ENCODE results near the gene SPAG6.

SPAG6 gene

GRCh38 chr10:22410846-22411245 lies 65.5 kb downstream of the SPAG6 start:
- TF ChIP-seq RARB (CRISPR knock-in tag; IDR thresholded peaks at IDR 0.05) (no peak), BACH2 (CRISPR knock-in tag; IDR thresholded peaks at IDR 0.05; ENCODE audit: borderline replicate concordance) (no peak), ARNTL (CRISPR knock-in tag; IDR thresholded peaks at IDR 0.05; ENCODE audit: borderline replicate concordance, low read depth) (no peak), ZNF565 (CRISPR knock-in tag; conservative IDR thresholded peaks at IDR 0.05; ENCODE audit: low read depth) (no peak)
- TF ChIP-seq, protein P1, sequence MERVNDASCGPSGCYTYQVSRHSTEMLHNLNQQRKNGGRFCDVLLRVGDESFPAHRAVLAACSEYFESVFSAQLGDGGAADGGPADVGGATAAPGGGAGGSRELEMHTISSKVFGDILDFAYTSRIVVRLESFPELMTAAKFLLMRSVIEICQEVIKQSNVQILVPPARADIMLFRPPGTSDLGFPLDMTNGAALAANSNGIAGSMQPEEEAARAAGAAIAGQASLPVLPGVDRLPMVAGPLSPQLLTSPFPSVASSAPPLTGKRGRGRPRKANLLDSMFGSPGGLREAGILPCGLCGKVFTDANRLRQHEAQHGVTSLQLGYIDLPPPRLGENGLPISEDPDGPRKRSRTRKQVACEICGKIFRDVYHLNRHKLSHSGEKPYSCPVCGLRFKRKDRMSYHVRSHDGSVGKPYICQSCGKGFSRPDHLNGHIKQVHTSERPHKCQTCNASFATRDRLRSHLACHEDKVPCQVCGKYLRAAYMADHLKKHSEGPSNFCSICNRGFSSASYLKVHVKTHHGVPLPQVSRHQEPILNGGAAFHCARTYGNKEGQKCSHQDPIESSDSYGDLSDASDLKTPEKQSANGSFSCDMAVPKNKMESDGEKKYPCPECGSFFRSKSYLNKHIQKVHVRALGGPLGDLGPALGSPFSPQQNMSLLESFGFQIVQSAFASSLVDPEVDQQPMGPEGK (CRISPR knock-in tag; IDR thresholded peaks at IDR 0.05; ENCODE audit: borderline replicate concordance): no peak
- no peak for ATAC-seq

GRCh38 chr10:22414146-22414545 lies 68.8 kb downstream of the SPAG6 start:
- TF ChIP-seq, protein P2, sequence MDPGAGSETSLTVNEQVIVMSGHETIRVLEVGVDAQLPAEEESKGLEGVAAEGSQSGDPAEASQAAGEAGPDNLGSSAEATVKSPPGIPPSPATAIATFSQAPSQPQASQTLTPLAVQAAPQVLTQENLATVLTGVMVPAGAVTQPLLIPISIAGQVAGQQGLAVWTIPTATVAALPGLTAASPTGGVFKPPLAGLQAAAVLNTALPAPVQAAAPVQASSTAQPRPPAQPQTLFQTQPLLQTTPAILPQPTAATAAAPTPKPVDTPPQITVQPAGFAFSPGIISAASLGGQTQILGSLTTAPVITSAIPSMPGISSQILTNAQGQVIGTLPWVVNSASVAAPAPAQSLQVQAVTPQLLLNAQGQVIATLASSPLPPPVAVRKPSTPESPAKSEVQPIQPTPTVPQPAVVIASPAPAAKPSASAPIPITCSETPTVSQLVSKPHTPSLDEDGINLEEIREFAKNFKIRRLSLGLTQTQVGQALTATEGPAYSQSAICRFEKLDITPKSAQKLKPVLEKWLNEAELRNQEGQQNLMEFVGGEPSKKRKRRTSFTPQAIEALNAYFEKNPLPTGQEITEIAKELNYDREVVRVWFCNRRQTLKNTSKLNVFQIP (CRISPR knock-in tag; IDR thresholded peaks at IDR 0.05; ENCODE audit: borderline replicate concordance, low read depth): no peak
- TF ChIP-seq, protein P3, sequence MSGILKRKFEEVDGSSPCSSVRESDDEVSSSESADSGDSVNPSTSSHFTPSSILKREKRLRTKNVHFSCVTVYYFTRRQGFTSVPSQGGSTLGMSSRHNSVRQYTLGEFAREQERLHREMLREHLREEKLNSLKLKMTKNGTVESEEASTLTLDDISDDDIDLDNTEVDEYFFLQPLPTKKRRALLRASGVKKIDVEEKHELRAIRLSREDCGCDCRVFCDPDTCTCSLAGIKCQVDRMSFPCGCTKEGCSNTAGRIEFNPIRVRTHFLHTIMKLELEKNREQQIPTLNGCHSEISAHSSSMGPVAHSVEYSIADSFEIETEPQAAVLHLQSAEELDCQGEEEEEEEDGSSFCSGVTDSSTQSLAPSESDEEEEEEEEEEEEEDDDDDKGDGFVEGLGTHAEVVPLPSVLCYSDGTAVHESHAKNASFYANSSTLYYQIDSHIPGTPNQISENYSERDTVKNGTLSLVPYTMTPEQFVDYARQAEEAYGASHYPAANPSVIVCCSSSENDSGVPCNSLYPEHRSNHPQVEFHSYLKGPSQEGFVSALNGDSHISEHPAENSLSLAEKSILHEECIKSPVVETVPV (CRISPR knock-in tag; IDR thresholded peaks at IDR 0.05): no peak
- TF ChIP-seq RARB (CRISPR knock-in tag; IDR thresholded peaks at IDR 0.05): no peak
- TF ChIP-seq PPARA (CRISPR knock-in tag; IDR thresholded peaks at IDR 0.05; ENCODE audit: borderline replicate concordance): no peak
- TF ChIP-seq ZNF565 (CRISPR knock-in tag; conservative IDR thresholded peaks at IDR 0.05; ENCODE audit: low read depth): no peak
- ATAC-seq: no peak

DNA sequence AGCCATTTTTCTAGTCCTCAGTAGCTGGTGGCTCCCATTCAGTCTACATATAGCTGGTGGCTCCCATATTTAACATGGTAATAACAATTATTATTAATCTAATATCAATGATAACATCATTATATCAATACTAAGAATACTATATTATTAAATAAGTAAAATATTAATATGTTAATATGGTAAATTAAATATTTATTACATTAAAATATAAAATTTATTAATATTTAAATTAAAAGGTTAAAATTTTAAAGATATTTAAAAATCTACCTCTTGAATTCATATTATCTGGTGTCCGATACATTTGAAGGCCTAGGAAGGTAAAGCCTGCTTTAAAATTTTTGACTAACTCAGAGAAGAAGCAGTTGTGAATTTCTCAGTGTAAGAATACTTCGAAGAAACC lies 69.8 kb downstream of the SPAG6 start:
- no peak for ATAC-seq
- TF ChIP-seq, protein P4, sequence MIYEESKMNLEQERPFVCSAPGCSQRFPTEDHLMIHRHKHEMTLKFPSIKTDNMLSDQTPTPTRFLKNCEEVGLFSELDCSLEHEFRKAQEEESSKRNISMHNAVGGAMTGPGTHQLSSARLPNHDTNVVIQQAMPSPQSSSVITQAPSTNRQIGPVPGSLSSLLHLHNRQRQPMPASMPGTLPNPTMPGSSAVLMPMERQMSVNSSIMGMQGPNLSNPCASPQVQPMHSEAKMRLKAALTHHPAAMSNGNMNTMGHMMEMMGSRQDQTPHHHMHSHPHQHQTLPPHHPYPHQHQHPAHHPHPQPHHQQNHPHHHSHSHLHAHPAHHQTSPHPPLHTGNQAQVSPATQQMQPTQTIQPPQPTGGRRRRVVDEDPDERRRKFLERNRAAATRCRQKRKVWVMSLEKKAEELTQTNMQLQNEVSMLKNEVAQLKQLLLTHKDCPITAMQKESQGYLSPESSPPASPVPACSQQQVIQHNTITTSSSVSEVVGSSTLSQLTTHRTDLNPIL (CRISPR knock-in tag; IDR thresholded peaks at IDR 0.05; ENCODE audit: low read depth): no peak
- TF ChIP-seq ZNF565 (CRISPR knock-in tag; conservative IDR thresholded peaks at IDR 0.05; ENCODE audit: low read depth) (no peak), OSR1 (CRISPR knock-in tag; IDR thresholded peaks at IDR 0.05) (no peak), ZFP3 (CRISPR knock-in tag; IDR thresholded peaks at IDR 0.05) (no peak), CSDC2 (CRISPR knock-in tag; IDR thresholded peaks at IDR 0.05) (no peak), GLIS3 (CRISPR knock-in tag; IDR thresholded peaks at IDR 0.05) (no peak), ZNF8 (CRISPR knock-in tag; IDR thresholded peaks at IDR 0.05) (no peak), TOX (CRISPR knock-in tag; IDR thresholded peaks at IDR 0.05; ENCODE audit: borderline replicate concordance) (no peak), RARB (CRISPR knock-in tag; IDR thresholded peaks at IDR 0.05) (no peak), ISL1 (CRISPR knock-in tag; IDR thresholded peaks at IDR 0.05) (no peak), ZC3H10 (CRISPR knock-in tag; IDR thresholded peaks at IDR 0.05) (no peak), TCF4 (CRISPR knock-in tag; IDR thresholded peaks at IDR 0.05; ENCODE audit: borderline replicate concordance) (no peak), BACH2 (CRISPR knock-in tag; IDR thresholded peaks at IDR 0.05; ENCODE audit: borderline replicate concordance) (no peak), PPARA (CRISPR knock-in tag; IDR thresholded peaks at IDR 0.05; ENCODE audit: borderline replicate concordance) (no peak), TSHZ2 (CRISPR knock-in tag; IDR thresholded peaks at IDR 0.05) (no peak), ARNTL (CRISPR knock-in tag; IDR thresholded peaks at IDR 0.05; ENCODE audit: borderline replicate concordance, low read depth) (no peak), ZFP30 (CRISPR knock-in tag; IDR thresholded peaks at IDR 0.05) (no peak)
- TF ChIP-seq, protein P2 (CRISPR knock-in tag; IDR thresholded peaks at IDR 0.05; ENCODE audit: borderline replicate concordance, low read depth): no peak
- TF ChIP-seq, protein P3 (CRISPR knock-in tag; IDR thresholded peaks at IDR 0.05): no peak
- TF ChIP-seq, protein P1 (CRISPR knock-in tag; IDR thresholded peaks at IDR 0.05; ENCODE audit: borderline replicate concordance): no peak

Data from SK-N-SH treated with all-trans-retinoic acid at 6 μM for 48 hours (cell line).